GM12891 (cell line): ENCODE results near the gene EVPL.

ENCODE experiments used
- DNase-seq: peaks from one replicate; pipeline ENCODE4 v3.0.0; 2011; ENCODE audit warnings: low spot score; ENCODE audit not compliant: insufficient read length
- FAIRE-seq: peaks from 2 replicates; lab custom pipeline; 2011; peaks lifted over from hg19 to GRCh38; lab: Jason Lieb, UNC
- PAX5 ChIP-seq: IDR thresholded peaks from 2 replicates; pipeline ENCODE4 v1.6.1; 2011; ENCODE audit warnings: low read length, moderate library complexity, mild to moderate bottlenecking; ENCODE audit not compliant: insufficient read depth, severe bottlenecking
- POLR2A ChIP-seq: IDR thresholded peaks from 2 replicates; pipeline ENCODE4 v1.6.1; 2011; ENCODE audit warnings: low read depth, low read length, control low read depth
- POLR2AphosphoS5 ChIP-seq: IDR thresholded peaks from 2 replicates; pipeline ENCODE4 v1.6.1; 2011; ENCODE audit warnings: low read depth, low read length, control low read depth
- POU2F2 ChIP-seq: IDR thresholded peaks from 2 replicates; pipeline ENCODE4 v1.6.1; 2011; ENCODE audit warnings: low read depth, mild to moderate bottlenecking, control low read depth, low read length, moderate library complexity
- SPI1 ChIP-seq: IDR thresholded peaks from 2 replicates; pipeline ENCODE4 v1.6.1; 2011; ENCODE audit warnings: low read depth, low read length, control low read depth
- TAF1 ChIP-seq: IDR thresholded peaks from 2 replicates; pipeline ENCODE4 v1.6.1; 2011; ENCODE audit warnings: low read depth, low read length, control low read depth

Gene EVPL

DNA sequence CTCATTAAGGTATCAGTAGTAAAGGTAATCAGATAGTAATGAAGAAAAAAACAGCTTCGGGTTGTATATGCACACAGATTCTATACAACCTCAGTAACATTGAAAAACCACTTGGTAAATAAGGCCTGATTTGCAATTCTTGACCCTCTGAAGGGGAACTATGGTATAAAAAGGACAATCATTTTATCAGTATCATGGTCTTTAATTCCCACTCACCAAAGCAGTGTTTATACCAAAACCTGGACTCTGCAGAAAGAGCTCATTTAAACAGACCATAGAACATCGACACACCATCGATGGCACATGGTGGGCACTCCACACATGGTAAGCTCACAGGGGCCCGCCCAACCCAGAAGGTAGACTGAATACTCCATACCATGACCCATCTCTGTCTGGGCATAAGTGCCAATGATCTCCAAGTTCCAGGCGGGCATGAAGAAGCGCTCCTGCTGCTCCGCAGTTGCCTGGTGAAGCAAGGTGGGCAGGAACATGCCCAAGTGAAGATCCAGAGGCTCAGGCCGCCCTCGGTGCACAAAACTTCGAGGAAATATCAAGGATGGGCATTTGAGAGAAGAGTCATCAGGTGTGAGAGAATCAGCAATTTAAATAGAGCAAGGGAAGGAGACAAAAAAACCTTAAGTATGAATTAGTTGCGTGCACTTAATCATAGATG is 67.1 kb downstream of the EVPL start:
- FAIRE-seq (no peak), DNase-seq (no peak)
- TF ChIP-seq POLR2A (no peak), PAX5 (no peak)

GRCh38 chr17:75959051-75959838 is 67.9 kb downstream of the EVPL start:
- FAIRE-seq (no peak), DNase-seq (no peak)
- no peak for TF ChIP-seq TAF1
- TF ChIP-seq POU2F2, result no peak
- TF ChIP-seq POLR2A, result no peak
- TF ChIP-seq POLR2AphosphoS5, result no peak
- no peak for TF ChIP-seq SPI1
- TF ChIP-seq PAX5, result no peak
